ENCODE measurements around the gene ICAM4. TPM values are rescaled to one million over a fixed set of nuclear protein-coding genes. Genes with fewer than 3 reads are reported as not detected.

The ICAM4 gene
- total RNA-seq, 1 donor from 2014 or later: 0.20 TPM

GRCh38 chr19:10270180-10270615 lies 16.6 kb upstream of the ICAM4 start:
- FAIRE-seq (no peak), DNase-seq (ENCODE audit: low read depth) (no peak)
- Mint-ChIP-seq H3K4me3 (ENCODE audit: unreplicated experiment) (no peak overlapping the region), H3K4me1 (ENCODE audit: low read depth, unreplicated experiment) (no peaks in the 10 kb centered on the region), H3K27ac (ENCODE audit: unreplicated experiment) (no peak overlapping the region), H3K36me3 (ENCODE audit: low read depth, unreplicated experiment) (no peaks in the 10 kb centered on the region), H3K27me3 (ENCODE audit: low read depth, unreplicated experiment) (peaks cover 23% of the 10 kb centered on the region), H3K9me3 (ENCODE audit: unreplicated experiment) (no peaks in the 10 kb centered on the region)
- Histone ChIP-seq H3K36me3 (ENCODE audit: insufficient read depth, low read length) (no peaks in the 10 kb centered on the region), H3K9me3 (ENCODE audit: insufficient read depth, low read depth, low read length) (no peaks in the 10 kb centered on the region), H3K27ac (ENCODE audit: low read depth, low read length) (no peak overlapping the region), H3K79me2 (ENCODE audit: insufficient read depth, low read length) (no peaks in the 10 kb centered on the region), H2AFZ (ENCODE audit: low read depth, low read length) (peak overlapping the region; percentile 32), H3K4me3 (ENCODE audit: insufficient read depth, low read depth, low read length) (no peak overlapping the region), H3K4me1 (ENCODE audit: insufficient read depth, low read length) (peaks cover 12% of the 10 kb centered on the region), H4K20me1 (ENCODE audit: insufficient read depth, low read length) (no peaks in the 10 kb centered on the region), H3K4me2 (ENCODE audit: low read length) (peak overlapping the region; percentile 76), H3K9ac (ENCODE audit: low read length) (peak overlapping the region; percentile 29), H3K27me3 (ENCODE audit: insufficient read depth, low read length) (peaks cover 13% of the 10 kb centered on the region)
- TF ChIP-seq EZH2 (IDR thresholded peaks at IDR 0.05; ENCODE audit: insufficient read depth, low read length) (peak; percentile 52), CTCF (IDR thresholded peaks at IDR 0.05; ENCODE audit: insufficient read depth, low read depth, low read length) (no peak)

- TF ChIP-seq CTCF (IDR thresholded peaks at IDR 0.05; ENCODE audit: insufficient read depth, low read depth, low read length): no peak
- TF ChIP-seq EZH2 (IDR thresholded peaks at IDR 0.05; ENCODE audit: insufficient read depth, low read length): peak; percentile 23
- H3K79me2 ChIP-seq (ENCODE audit: insufficient read depth, low read length): no peaks in the 10 kb centered on the region
- H3K36me3 ChIP-seq (ENCODE audit: insufficient read depth, low read length): no peaks in the 10 kb centered on the region
- H3K4me3 ChIP-seq (ENCODE audit: insufficient read depth, low read depth, low read length): peak within 1 kb of the TSS; percentile 22
- no peaks in the 10 kb centered on the region for H3K9me3 ChIP-seq (ENCODE audit: insufficient read depth, low read depth, low read length)
- no peak within 1 kb of the TSS for H3K27ac ChIP-seq (ENCODE audit: low read depth, low read length)
- peak within 1 kb of the TSS; percentile 29 for H3K9ac ChIP-seq (ENCODE audit: low read length)
- Mint-ChIP-seq H3K36me3 (ENCODE audit: low read depth, unreplicated experiment) (no peaks in the 10 kb centered on the region), H3K4me3 (ENCODE audit: unreplicated experiment) (peak within 1 kb of the TSS; percentile 34), H3K4me1 (ENCODE audit: low read depth, unreplicated experiment) (no peaks in the 10 kb centered on the region), H3K27ac (ENCODE audit: unreplicated experiment) (no peak within 1 kb of the TSS), H3K9me3 (ENCODE audit: unreplicated experiment) (no peaks in the 10 kb centered on the region), H3K27me3 (ENCODE audit: low read depth, unreplicated experiment) (peaks cover 25% of the 10 kb centered on the region)
- H3K27me3 ChIP-seq (ENCODE audit: insufficient read depth, low read length): peaks cover 13% of the 10 kb centered on the region
- H4K20me1 ChIP-seq (ENCODE audit: insufficient read depth, low read length): no peaks in the 10 kb centered on the region
- no peak for FAIRE-seq
- peaks cover 12% of the 10 kb centered on the region for H3K4me1 ChIP-seq (ENCODE audit: insufficient read depth, low read length)
- peak within 1 kb of the TSS; percentile 55 for H2AFZ ChIP-seq (ENCODE audit: low read depth, low read length)
- peak within 1 kb of the TSS; percentile 76 for H3K4me2 ChIP-seq (ENCODE audit: low read length)
- peak; percentile 45 for DNase-seq (ENCODE audit: low read depth)
Measured at GRCh38 chr19:10270616-10271394, 15.9 kb upstream of the ICAM4 start, which contains the start of gene ICAM1. Gene ICAM1 (plus strand): TSS chr19:10271120. CDS start chr19:10271160, 40 bp downstream.

Data from astrocyte (in vitro differentiated cells and primary cell).